Astrocyte (in vitro differentiated cells and primary cell): ENCODE data around the gene CHST13.

ENCODE experiments used
- CTCF ChIP-seq: IDR thresholded peaks from 2 replicates; pipeline ENCODE4 v1.5.1; 2011; ENCODE audit warnings: low read depth, mild to moderate bottlenecking, inconsistent platforms, low read length, moderate library complexity; ENCODE audit not compliant: insufficient read depth
- EZH2 ChIP-seq: IDR thresholded peaks from 2 replicates; pipeline ENCODE4 v1.6.1; 2012; ENCODE audit warnings: mild to moderate bottlenecking, low read length, inconsistent platforms; ENCODE audit not compliant: insufficient read depth

- no peak for TF ChIP-seq CTCF
- TF ChIP-seq EZH2, result no peak
Measured at GRCh38 chr3:126499401-126499800, 24.6 kb upstream of the CHST13 start.
